Measurements from ENCODE around the gene C13orf46. TPM values are rescaled to one million over a fixed set of nuclear protein-coding genes. Genes with fewer than 3 reads are reported as not detected.

The C13orf46 gene
- total and polyA plus RNA-seq, 10 of the 15 experiments (the other 5 are each of a cell fraction or from before 2014, with no cell fraction given) = 0.01 to 0.18 (median 0.09) TPM; not detected in 6

- POLR2A ChIA-PET = no interaction called here
- in situ Hi-C loops (cut with MboI) (no loop called here), intact Hi-C loops (cut with micrococcal nuclease; ENCODE audit: unreplicated experiment) (no loop called here)
- no peaks in the 10 kb centered on the region for H3K36me3 ChIP-seq (ENCODE audit: control insufficient read depth in 2 of 2, insufficient read depth in 2 of 2, low read length in 1 of 2)
- no peak overlapping the region for H3K27ac ChIP-seq (ENCODE audit: control insufficient read depth, insufficient read depth)
- H3K4me1 ChIP-seq (ENCODE audit: control insufficient read depth, insufficient read depth, low read length) = no peaks in the 10 kb centered on the region
- CTCF ChIA-PET = no interaction called here
- FAIRE-seq = no peak
- TF ChIP-seq BCL3 (IDR thresholded peaks at IDR 0.05; ENCODE audit: borderline replicate concordance, insufficient read depth, low read depth, low read length, poor library complexity, severe bottlenecking) = no peak
- no peaks in the 10 kb centered on the region for H4K20me1 ChIP-seq (ENCODE audit: control insufficient read depth, insufficient read depth)
- ATAC-seq = no peak; the same call in 2 of the 3 replicates
- BruUV-seq (replicated peaks) = no TSS peak
- H3K9me3 ChIP-seq (replicated peaks; ENCODE audit: control insufficient read depth, insufficient read depth, low read length) = no peaks in the 10 kb centered on the region; the same call in 2 of the 3 replicates
- H3K79me2 ChIP-seq (ENCODE audit: control insufficient read depth, insufficient read depth, low read length) = no peaks in the 10 kb centered on the region
- no peaks in the 10 kb centered on the region for H3K27me3 ChIP-seq (replicated peaks in 1 of 2; ENCODE audit: control insufficient read depth in 2 of 2, insufficient read depth in 2 of 2, low read length in 1 of 2)
- RAD21 ChIA-PET (ENCODE audit: unreplicated experiment) = interaction anchor here (0.7 kb wide), 1 partner anchor 288 kb away, joined by 3 read pairs; no protein-coding TSS in a partner anchor
- WGBS (ENCODE audit: insufficient coverage, insufficient replicate concordance, low lambda C conversion rate, missing lambda C conversion rate) = 23% methylated on average over 14 of the region's 14 CpGs
- no peak for DNase-seq (ENCODE audit: low read depth, low spot score)
- SMC1A ChIA-PET (ENCODE audit: uncharacterized antibody, unreplicated experiment) = interaction anchor here (0.6 kb wide), 1 partner anchor 132 kb away, joined by 3 read pairs; no protein-coding TSS in a partner anchor
- no peak overlapping the region for H3K4me2 ChIP-seq (ENCODE audit: control insufficient read depth, insufficient read depth)
- H3K4me3 ChIP-seq = no peak overlapping the region
- H2AFZ ChIP-seq (ENCODE audit: control insufficient read depth, low read depth, low read length) = no peak overlapping the region
- no peak overlapping the region for H3K9ac ChIP-seq (ENCODE audit: control insufficient read depth, insufficient read depth, low read length)
Measured at GRCh38 chr13:113948034-113948742, 25.7 kb downstream of the C13orf46 start.

GRCh38 chr13:113947311-113948033, 26.4 kb downstream of the C13orf46 start:
- H3K9ac ChIP-seq (ENCODE audit: control insufficient read depth, insufficient read depth, low read length) = no peak overlapping the region
- no peaks in the 10 kb centered on the region for H3K79me2 ChIP-seq (ENCODE audit: control insufficient read depth, insufficient read depth, low read length)
- ChIA-PET CTCF (no interaction called here), POLR2A (no interaction called here), RAD21 (ENCODE audit: unreplicated experiment) (no interaction called here), SMC1A (ENCODE audit: uncharacterized antibody, unreplicated experiment) (no interaction called here)
- DNase-seq (ENCODE audit: low read depth, low spot score) (no peak), FAIRE-seq (no peak), ATAC-seq (no peak)
- no peaks in the 10 kb centered on the region for H3K36me3 ChIP-seq (ENCODE audit: control insufficient read depth in 2 of 2, insufficient read depth in 2 of 2, low read length in 1 of 2)
- no peaks in the 10 kb centered on the region; the same call in 2 of the 3 replicates for H3K9me3 ChIP-seq (replicated peaks; ENCODE audit: control insufficient read depth, insufficient read depth, low read length)
- TF ChIP-seq POLR2A (IDR thresholded peaks at IDR 0.05; ENCODE audit: low read depth, low read length) (no peak), MTA2 (IDR thresholded peaks at IDR 0.05; ENCODE audit: low read depth) (no peak), TBL1XR1 (IDR thresholded peaks at IDR 0.05; ENCODE audit: low read depth, low read length) (no peak), SKIL (IDR thresholded peaks at IDR 0.05; ENCODE audit: low read depth, poor library complexity, severe bottlenecking) (no peak), POLR2AphosphoS5 (IDR thresholded peaks at IDR 0.05; ENCODE audit: low read length) (no peak), RAD51 (IDR thresholded peaks at IDR 0.05) (no peak)
- no peaks in the 10 kb centered on the region for H3K27me3 ChIP-seq (replicated peaks in 1 of 2; ENCODE audit: control insufficient read depth in 2 of 2, insufficient read depth in 2 of 2, low read length in 1 of 2)
- H3K4me1 ChIP-seq (ENCODE audit: control insufficient read depth, insufficient read depth, low read length) = no peaks in the 10 kb centered on the region
- WGBS (ENCODE audit: insufficient coverage, insufficient replicate concordance, low lambda C conversion rate, missing lambda C conversion rate) = 47% methylated on average over 17 of the region's 17 CpGs
- no peak overlapping the region for H3K4me2 ChIP-seq (ENCODE audit: control insufficient read depth, insufficient read depth)
- no peak overlapping the region for H3K27ac ChIP-seq (ENCODE audit: control insufficient read depth, insufficient read depth)
- no peak overlapping the region for H2AFZ ChIP-seq (ENCODE audit: control insufficient read depth, low read depth, low read length)
- intact Hi-C loops (cut with micrococcal nuclease; ENCODE audit: unreplicated experiment) (no loop called here), in situ Hi-C loops (cut with MboI) (no loop called here)
- BruUV-seq (replicated peaks) = no TSS peak
- H4K20me1 ChIP-seq (ENCODE audit: control insufficient read depth, insufficient read depth) = no peaks in the 10 kb centered on the region
- no peak overlapping the region for H3K4me3 ChIP-seq
